Neural progenitor cell (in vitro differentiated cells): ENCODE data around the gene MYL2. TPM values are rescaled to one million over a fixed set of nuclear protein-coding genes. Genes with fewer than 3 reads are reported as not detected.
A peak's percentile ranks its signal among the peaks of the same experiment; 100 is the strongest.

Source experiments
- DNase-seq: peaks from one replicate; pipeline ENCODE4 v3.0.0-alpha.2; 2016; ENCODE audit warnings: low spot score
- H2AFZ ChIP-seq: fragments of 200-600 bp; sonication (generic); replicated peaks from 2 replicates; pipeline ENCODE4 v1.6.1; 2016; ENCODE audit warnings: antibody characterized with exemption
- H3F3A ChIP-seq: fragments of 200-600 bp; sonication (generic); 2 replicates; pipeline ENCODE4 v1.6.1; 2016; ENCODE audit warnings: antibody characterized with exemption, low read depth
- H3K27ac ChIP-seq: fragments of 200-600 bp; sonication (generic); 2 replicates; pipeline ENCODE4 v1.5.1; 2016; ENCODE audit warnings: mild to moderate bottlenecking
- H3K27me3 ChIP-seq: fragments of 200-600 bp; sonication (generic); 2 replicates; pipeline ENCODE4 v1.6.1; 2016; ENCODE audit warnings: mild to moderate bottlenecking, moderate library complexity
- H3K36me3 ChIP-seq: fragments of 200-600 bp; sonication (generic); 2 replicates; pipeline ENCODE4 v1.5.1; 2016
- H3K4me1 ChIP-seq: fragments of 200-600 bp; sonication (generic); 2 replicates; pipeline ENCODE4 v1.6.1; 2016; ENCODE audit warnings: mixed run types
- H3K4me2 ChIP-seq: fragments of 200-600 bp; sonication (generic); 2 replicates; pipeline ENCODE4 v1.6.1; 2016
- H3K4me3 ChIP-seq: fragments of 200-600 bp; sonication (generic); 2 replicates; pipeline ENCODE4 v1.5.1; 2016
- H3K79me2 ChIP-seq: fragments of 200-600 bp; sonication (generic); 2 replicates; pipeline ENCODE4 v1.6.1; 2016; ENCODE audit warnings: low read depth
- H3K9ac ChIP-seq: fragments of 200-600 bp; sonication (generic); 2 replicates; pipeline ENCODE4 v1.6.1; 2016
- H3K9me3 ChIP-seq: fragments of 200-600 bp; sonication (generic); 2 replicates; pipeline ENCODE4 v1.5.1; 2016; ENCODE audit warnings: low read depth
- H4K20me1 ChIP-seq: fragments of 200-600 bp; sonication (generic); 2 replicates; pipeline ENCODE4 v1.6.1; 2016; ENCODE audit warnings: low read depth
- H3K27ac Mint-ChIP-seq: 3 replicates; pipeline ENCODE4 v1.8.0; 2021; ENCODE audit warnings: mixed read lengths
- H3K27me3 Mint-ChIP-seq: 2 replicates; pipeline ENCODE4 v1.8.0; 2022; ENCODE audit warnings: low read depth, mild to moderate bottlenecking, inconsistent platforms, moderate library complexity, mixed read lengths; ENCODE audit not compliant: insufficient read depth
- H3K36me3 Mint-ChIP-seq: 3 replicates; pipeline ENCODE4 v1.8.0; 2021; ENCODE audit warnings: mixed read lengths
- H3K4me1 Mint-ChIP-seq: 3 replicates; pipeline ENCODE4 v1.8.0; 2021; ENCODE audit warnings: mixed read lengths
- H3K4me3 Mint-ChIP-seq: 3 replicates; pipeline ENCODE4 v1.8.0; 2021; ENCODE audit warnings: mild to moderate bottlenecking, moderate library complexity, mixed read lengths
- H3K9me3 Mint-ChIP-seq: 3 replicates; pipeline ENCODE4 v1.8.0; 2020; ENCODE audit warnings: mixed read lengths
- EZH2 ChIP-seq: fragments of 200-600 bp; sonication (generic); IDR thresholded peaks from 2 replicates; pipeline ENCODE4 v1.6.1; 2017; ENCODE audit warnings: antibody characterized with exemption, mild to moderate bottlenecking, moderate library complexity
- EZH2phosphoT487 ChIP-seq: fragments of 200-600 bp; sonication (generic); IDR thresholded peaks from 2 replicates; pipeline ENCODE4 v1.6.1; 2017; ENCODE audit warnings: antibody characterized with exemption
- total RNA-seq: library from RNA; depleted of rRNA; stranded (reverse); fragments of >200 nt; gene quantifications from 2 replicates; pipeline ENCODE4 v1.2.3, GENCODE V29; 2015; ENCODE audit warnings: low replicate concordance
- TF ChIP-seq, protein P1 (sequence below): fragments of 200-600 bp; sonication (generic); IDR thresholded peaks from 2 replicates; pipeline ENCODE4 v1.5.1; 2017; ENCODE audit warnings: antibody characterized with exemption, mild to moderate bottlenecking

MYL2 gene
- total RNA-seq, 1 donor from 2014 or later, result not detected

DNA sequence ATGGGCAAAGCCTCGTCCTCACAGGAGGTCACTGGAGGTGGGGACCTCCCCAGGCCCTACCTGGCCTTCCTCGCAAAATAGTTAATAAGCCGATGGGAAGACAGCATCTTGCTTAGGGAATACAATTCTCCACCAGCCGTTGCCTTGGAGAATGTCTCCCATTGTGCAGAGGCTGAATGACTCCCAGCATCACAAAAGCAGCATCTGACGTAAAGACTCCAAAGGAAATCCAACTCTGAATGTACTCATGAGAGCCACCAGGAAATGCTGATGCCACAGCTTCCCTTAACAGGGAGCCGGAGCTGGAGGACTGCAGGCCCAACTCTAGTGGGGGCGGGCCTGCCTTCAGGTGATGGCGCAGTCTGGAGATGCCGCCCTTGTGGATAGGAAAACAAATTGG is 58.0 kb downstream of the MYL2 start:
- peak overlapping the region; percentile 65 for H3K4me2 ChIP-seq
- H3K27me3 ChIP-seq, result no peaks in the 10 kb centered on the region
- no peak overlapping the region for H3K9ac ChIP-seq
- peak overlapping the region; percentile 92 for H3K27ac Mint-ChIP-seq
- no peaks in the 10 kb centered on the region for H3K36me3 Mint-ChIP-seq
- no peaks in the 10 kb centered on the region for H3K79me2 ChIP-seq
- H3K4me3 Mint-ChIP-seq, result no peak overlapping the region
- TF ChIP-seq, protein P1, sequence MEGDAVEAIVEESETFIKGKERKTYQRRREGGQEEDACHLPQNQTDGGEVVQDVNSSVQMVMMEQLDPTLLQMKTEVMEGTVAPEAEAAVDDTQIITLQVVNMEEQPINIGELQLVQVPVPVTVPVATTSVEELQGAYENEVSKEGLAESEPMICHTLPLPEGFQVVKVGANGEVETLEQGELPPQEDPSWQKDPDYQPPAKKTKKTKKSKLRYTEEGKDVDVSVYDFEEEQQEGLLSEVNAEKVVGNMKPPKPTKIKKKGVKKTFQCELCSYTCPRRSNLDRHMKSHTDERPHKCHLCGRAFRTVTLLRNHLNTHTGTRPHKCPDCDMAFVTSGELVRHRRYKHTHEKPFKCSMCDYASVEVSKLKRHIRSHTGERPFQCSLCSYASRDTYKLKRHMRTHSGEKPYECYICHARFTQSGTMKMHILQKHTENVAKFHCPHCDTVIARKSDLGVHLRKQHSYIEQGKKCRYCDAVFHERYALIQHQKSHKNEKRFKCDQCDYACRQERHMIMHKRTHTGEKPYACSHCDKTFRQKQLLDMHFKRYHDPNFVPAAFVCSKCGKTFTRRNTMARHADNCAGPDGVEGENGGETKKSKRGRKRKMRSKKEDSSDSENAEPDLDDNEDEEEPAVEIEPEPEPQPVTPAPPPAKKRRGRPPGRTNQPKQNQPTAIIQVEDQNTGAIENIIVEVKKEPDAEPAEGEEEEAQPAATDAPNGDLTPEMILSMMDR, result no peak
- TF ChIP-seq EZH2phosphoT487 (no peak), EZH2 (no peak)
- H3K4me3 ChIP-seq, result peak overlapping the region; percentile 4
- H3K4me1 ChIP-seq, result peaks cover 40% of the 10 kb centered on the region
- peaks cover 49% of the 10 kb centered on the region for H3F3A ChIP-seq
- peak; percentile 83 for DNase-seq
- H3K27me3 Mint-ChIP-seq, result peaks cover 6% of the 10 kb centered on the region
- H3K9me3 Mint-ChIP-seq, result peaks cover 3% of the 10 kb centered on the region
- no peaks in the 10 kb centered on the region for H4K20me1 ChIP-seq
- no peak overlapping the region for H2AFZ ChIP-seq
- H3K4me1 Mint-ChIP-seq, result peaks cover 33% of the 10 kb centered on the region
- H3K36me3 ChIP-seq, result no peaks in the 10 kb centered on the region
- H3K27ac ChIP-seq, result peak overlapping the region; percentile 98
- no peaks in the 10 kb centered on the region for H3K9me3 ChIP-seq

DNA sequence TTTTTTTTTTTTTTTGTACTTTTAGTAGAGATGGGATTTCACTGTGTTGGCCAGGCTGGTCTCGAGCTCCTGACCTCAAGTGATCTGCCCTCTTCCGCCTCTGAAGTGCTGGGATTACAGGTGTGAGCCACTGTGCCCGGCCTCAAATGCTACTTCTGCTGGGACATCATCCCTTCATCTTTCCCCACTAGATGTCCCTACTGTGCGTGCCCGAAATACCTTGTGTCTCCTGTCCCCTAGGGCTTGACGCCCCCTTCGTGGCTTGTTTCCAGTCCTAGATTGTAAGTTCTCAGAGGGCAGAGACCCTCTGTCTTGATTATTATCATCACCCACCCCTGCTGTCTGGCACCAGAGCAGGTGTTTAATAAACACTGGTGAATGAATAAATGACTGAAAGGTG is 58.6 kb downstream of the MYL2 start:
- H3K4me1 Mint-ChIP-seq, result peaks cover 35% of the 10 kb centered on the region
- H3K4me3 Mint-ChIP-seq, result peak overlapping the region; percentile 27
- H3K9me3 Mint-ChIP-seq, result peaks cover 3% of the 10 kb centered on the region
- H2AFZ ChIP-seq, result no peak overlapping the region
- H3F3A ChIP-seq, result peaks cover 55% of the 10 kb centered on the region
- H3K27ac Mint-ChIP-seq, result peak overlapping the region; percentile 92
- no peak overlapping the region for H3K9ac ChIP-seq
- no peak for TF ChIP-seq EZH2phosphoT487
- TF ChIP-seq, protein P1, result peak; percentile 32
- peak; percentile 44 for DNase-seq
- no peaks in the 10 kb centered on the region for H3K36me3 Mint-ChIP-seq
- H3K4me3 ChIP-seq, result peak overlapping the region; percentile 16
- H3K27ac ChIP-seq, result peak overlapping the region; percentile 98
- no peaks in the 10 kb centered on the region for H3K79me2 ChIP-seq
- peaks cover 46% of the 10 kb centered on the region for H3K4me1 ChIP-seq
- peak overlapping the region; percentile 65 for H3K4me2 ChIP-seq
- peaks cover 6% of the 10 kb centered on the region for H3K27me3 Mint-ChIP-seq
- H3K27me3 ChIP-seq, result no peaks in the 10 kb centered on the region
- no peaks in the 10 kb centered on the region for H4K20me1 ChIP-seq
- no peaks in the 10 kb centered on the region for H3K9me3 ChIP-seq
- H3K36me3 ChIP-seq, result no peaks in the 10 kb centered on the region

Other genes with a start within 250 kb of the MYL2 start
- 12.0 and 16.4 TPM in 2 replicates for gene HVCN1, start 231.5 kb downstream of the MYL2 start, total RNA-seq
- 408 and 629 TPM in 2 replicates for gene PPP1CC, start 177.7 kb downstream of the MYL2 start, total RNA-seq
- 0.24 TPM in 1 of 2 replicates, not detected in the other for gene CCDC63, start 73.6 kb downstream of the MYL2 start, total RNA-seq
- 2.1 and 2.5 TPM in 2 replicates for gene CUX2, start 113.6 kb upstream of the MYL2 start, total RNA-seq